ENCODE data around the gene WRAP73.

The WRAP73 gene, protein sequence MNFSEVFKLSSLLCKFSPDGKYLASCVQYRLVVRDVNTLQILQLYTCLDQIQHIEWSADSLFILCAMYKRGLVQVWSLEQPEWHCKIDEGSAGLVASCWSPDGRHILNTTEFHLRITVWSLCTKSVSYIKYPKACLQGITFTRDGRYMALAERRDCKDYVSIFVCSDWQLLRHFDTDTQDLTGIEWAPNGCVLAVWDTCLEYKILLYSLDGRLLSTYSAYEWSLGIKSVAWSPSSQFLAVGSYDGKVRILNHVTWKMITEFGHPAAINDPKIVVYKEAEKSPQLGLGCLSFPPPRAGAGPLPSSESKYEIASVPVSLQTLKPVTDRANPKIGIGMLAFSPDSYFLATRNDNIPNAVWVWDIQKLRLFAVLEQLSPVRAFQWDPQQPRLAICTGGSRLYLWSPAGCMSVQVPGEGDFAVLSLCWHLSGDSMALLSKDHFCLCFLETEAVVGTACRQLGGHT

DNA sequence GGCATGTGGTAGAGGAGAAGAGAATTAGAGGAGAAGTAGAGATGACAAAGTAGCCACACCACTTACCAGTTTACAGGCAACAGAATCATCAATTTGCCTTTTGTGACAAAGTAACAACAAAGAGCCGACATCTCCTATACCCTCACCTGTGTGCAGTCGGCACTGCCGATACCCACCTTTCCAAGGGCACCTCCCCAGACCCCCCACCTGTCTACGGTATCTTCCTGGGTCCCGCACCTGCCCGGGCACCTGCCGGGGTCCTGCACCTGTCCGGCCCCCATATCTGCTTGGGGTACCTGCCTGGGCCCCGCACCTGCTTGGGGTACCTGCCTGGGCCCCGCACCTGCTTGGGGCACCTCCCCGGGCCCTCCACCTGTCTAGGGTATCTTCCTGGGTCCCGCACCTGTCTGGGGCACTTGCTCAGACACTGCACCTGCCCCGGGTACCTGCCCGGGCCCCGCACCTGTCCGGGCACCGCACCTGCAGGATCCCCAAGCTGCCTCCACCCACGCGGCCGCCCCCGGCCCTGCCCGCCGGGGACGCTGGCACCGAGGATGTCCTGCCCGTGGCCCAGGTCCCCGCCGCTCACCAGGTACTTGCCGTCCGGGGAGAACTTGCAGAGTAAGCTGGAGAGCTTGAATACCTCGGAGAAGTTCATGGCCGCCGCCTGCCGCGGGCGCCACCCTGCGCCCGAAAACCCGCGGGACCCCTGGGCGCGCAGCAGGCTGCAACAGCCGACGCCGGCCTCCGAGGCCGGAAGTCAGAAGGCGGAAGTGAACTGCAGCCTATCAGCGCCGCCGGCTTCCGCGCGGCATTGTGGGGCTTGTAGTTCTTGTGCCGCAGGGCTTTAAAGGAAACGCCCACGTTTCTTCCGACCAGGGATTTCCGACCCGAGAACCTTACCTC lies at the start of gene WRAP73:
WRAP73 (minus strand) TSS at position 762 of the 906 bp plus-strand sequence; CDS start at position 658, 104 bp downstream.
- DNase-seq (ENCODE audit: low spot score), result peak; percentile 98

DNA sequence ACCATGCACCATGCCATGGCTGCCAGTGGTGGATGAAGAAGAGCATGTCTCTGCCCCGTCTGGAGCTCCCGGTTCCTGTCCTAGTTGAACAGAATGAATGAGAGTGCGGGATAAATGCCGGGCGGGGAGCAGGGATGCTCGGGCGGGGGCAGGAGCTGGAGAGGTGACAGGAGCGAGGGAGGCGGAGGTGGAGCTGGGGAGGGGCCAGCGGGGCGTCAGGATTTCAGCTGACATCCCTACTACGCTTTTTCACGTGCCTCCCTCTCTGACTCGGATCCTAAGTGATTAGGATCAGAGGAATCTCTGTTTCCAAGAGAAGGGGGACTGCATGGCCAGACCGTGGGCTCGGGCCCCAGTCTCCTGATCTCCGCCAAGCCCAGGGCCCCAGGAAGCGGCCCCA lies 49.7 kb upstream of the WRAP73 start:
- DNase-seq (ENCODE audit: low spot score), result no peak

DNA sequence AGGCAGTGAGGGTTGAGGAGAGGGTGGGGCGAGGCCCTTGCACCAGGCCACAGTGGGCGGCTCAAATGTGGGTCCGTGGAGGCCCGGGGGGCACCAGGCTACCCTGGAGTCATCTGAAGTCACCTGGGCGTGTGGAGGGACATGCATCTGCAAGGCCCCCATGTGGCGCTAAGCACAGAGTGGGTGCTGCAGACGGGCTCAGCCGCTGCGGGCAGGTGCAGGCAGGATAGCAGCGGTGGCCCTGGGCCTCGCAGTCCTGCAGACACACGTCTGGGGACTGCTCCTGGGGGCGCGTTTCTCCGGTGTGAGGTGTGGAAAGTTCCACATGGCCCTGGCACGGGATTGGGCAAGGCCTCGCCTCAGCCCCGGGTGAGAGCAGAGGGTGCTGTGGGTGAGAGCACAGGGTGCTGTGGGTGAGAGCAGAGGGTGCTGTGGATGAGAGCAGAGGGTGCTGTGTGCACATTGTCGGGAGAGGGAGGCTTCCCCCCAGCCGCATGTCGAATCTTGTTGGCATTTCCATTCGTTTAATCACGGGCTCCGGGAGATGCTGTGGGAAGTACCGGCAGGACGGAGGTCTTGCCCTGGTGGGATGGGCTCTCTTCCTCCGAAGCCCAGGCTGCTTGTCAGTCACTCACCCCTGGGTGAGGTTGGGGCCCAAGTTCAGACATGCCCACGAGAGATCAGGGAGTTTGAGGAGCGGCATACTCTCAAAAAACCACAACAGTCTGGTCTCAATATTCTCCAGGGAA lies 48.9 kb upstream of the WRAP73 start:
- DNase-seq (ENCODE audit: low spot score), result no peak

DNA sequence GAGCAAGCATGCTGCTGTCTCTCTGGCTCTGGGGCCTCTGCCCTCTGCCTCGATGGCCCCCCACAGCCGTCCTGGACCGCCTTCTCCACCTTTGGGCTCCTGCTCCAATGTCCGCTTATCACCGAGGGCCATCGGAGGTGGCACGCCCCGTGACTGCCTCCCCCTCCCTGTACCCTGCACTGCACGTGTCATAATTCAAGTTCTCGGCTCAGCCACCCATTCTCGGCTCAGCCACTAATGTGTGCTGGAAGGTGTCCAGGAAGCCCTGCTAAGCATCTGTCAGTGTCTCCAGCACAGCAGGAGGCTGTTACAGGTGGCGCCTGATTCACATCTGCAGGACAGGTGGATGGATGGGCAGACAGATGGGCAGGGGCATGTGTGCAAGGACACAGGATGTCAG lies 47.9 kb upstream of the WRAP73 start:
- DNase-seq (ENCODE audit: low spot score), result no peak

DNA sequence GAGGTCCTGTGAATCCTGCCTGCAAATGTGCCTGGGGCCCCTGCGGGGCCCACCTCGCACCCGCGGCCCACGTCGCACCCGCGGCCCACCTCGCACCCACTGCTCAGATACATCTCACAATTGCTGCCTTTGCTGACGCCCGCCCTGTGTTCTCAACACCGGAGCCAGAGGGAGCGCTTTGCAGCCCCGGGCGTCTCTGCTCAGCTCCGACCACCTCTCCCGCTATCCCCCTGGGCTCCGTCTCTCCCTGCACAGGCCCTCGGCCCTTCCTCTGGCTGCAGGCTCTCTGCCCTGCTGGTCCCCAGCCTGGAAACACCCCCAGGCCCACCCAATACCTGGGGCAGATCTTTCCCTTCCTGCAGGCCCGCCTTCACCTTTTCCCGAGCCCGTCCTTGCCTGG lies 47.2 kb upstream of the WRAP73 start:
- DNase-seq (ENCODE audit: low spot score), result no peak

DNA sequence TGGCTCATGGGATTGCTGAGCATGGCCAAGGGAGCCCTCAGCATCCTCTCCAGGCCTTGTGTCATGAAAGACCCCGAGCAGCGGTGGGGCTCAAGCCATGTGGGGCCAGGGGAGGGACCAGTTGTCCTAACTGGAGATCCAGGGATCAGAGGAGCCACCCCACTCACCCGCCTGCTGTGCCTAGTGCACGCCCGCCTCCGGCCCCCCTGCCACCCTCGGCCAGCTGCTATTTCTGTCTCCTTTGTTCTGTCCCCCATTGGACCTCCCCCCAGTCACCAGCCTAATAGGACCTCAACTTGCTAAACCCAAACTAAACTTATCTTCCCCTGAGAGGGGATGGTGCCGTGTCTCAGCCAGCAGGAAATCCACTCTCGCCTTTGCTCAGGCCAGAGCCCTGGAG lies 46.8 kb upstream of the WRAP73 start:
- DNase-seq (ENCODE audit: low spot score), result no peak

DNA sequence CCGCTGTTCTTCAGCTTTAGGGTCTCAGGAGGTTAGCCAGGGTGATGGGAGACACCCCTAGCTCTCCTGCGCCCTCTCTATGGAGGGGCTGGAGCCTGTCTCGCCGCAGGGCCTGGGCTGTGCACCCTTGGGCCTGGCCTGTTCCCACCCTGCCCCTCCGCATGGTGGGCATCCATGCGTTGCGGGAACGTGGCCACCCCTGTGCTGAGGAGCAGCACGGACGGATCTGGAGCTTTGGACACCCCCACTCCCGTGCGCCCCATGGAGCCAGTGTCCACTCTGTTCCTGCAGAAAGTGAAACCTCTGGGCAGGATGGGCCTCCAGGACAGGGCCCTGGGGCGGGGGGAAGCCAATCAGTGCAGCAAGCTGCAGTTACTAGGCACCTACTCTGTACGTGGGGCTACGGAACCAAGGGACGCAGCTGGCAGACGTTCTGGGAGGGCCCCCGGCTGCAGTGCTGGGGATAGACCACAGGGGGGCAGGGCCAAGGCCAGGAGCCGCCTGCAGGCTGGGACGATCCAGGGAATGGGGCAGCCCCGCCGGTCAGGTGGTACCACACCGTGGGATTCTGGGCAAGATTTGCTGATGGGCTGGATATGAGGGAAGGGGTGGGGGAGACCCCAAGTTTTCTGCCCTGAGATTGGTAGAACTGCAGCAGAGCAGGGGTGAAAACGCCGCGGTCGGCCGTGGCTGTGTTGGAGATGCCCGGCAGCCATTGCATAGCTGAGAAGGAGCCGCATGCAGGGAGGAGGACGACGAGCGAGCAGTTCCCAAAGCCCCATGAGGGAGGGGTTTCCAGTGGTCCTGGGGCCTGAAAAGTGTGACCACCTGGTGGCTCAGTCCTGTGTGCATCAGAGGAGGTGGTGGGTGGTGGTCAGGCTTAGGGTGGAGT lies 45.7 kb upstream of the WRAP73 start:
- peak; percentile 86 for DNase-seq (ENCODE audit: low spot score)

DNA sequence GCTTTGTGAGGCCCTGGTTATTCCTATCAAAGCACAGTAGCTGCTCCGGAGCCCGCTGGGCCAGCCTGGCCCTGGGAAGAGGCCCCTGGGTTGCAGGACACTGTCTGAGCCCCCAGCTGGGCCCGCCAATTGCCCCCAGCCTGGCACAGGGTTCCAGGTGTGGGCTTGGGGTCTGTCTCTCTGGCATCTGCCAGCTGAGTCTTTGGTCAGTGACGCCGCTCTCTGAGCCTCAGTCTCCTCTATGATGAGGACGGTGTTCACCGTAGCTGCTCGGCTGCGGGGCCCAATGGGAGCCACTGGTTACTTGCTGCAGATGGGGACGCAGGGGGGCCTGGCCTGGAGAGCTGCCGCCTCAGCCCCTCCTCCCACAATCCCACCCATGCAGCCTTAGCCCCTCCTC lies 43.4 kb upstream of the WRAP73 start:
- no peak for DNase-seq (ENCODE audit: low spot score)

DNA sequence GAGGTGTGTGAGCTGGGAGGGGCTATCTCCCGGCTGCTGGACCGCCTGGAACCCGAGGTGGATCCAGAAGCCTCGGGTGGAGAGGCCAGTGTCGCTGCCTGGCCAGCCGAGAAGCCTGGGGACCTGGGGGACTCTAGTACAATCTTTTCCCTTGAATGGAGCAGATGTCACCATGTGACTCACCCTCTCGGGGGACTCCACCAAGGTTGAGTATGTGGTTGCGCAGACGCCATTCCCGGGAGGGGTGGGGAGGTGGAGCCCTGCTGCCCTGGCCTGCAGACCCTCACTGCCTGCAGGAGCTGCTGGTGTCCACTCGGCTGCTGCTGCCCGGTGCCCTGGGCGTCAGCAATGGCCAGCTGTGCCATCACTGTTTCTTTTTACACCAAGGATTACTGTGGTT lies 42.7 kb upstream of the WRAP73 start:
- DNase-seq (ENCODE audit: low spot score), result no peak

DNA sequence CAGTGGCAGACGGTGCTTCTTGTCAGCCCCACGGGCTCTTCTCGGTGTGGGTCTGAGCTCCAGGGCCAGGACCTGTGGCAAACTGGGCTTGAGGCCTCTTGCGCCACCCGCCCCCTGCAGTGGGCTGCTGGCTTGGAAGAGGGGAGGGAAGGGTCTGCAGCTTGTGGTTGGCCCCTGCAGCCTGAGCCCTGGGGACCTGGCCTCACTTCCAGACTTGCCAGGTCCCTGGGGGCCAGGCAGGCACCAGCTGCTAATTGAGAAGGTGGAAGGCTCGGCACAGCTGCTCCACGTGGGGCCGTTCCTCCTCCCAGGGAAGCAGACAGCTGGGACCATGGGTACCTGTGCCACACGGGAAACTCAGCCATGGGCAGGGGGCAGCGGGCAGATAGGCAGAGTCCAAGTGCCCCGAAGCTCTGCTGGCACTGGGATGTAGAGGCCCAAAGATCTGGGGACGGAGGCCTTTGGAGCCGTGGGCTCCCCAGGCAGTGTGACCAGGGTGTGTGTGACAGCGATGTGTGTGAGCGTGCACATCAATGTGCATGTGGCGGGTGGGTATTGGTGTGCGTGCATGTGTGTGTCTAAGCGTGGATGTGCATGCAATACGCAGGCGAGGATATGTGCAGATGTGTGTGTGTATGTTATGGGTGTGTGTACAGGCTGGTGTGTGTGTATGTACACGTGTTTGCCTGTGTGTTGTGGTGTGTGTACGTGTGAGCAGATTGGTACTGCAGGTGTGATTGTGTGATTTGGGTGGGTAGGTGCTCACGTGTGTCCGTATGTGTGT lies 41.7 kb upstream of the WRAP73 start:
- no peak for DNase-seq (ENCODE audit: low spot score)

DNA sequence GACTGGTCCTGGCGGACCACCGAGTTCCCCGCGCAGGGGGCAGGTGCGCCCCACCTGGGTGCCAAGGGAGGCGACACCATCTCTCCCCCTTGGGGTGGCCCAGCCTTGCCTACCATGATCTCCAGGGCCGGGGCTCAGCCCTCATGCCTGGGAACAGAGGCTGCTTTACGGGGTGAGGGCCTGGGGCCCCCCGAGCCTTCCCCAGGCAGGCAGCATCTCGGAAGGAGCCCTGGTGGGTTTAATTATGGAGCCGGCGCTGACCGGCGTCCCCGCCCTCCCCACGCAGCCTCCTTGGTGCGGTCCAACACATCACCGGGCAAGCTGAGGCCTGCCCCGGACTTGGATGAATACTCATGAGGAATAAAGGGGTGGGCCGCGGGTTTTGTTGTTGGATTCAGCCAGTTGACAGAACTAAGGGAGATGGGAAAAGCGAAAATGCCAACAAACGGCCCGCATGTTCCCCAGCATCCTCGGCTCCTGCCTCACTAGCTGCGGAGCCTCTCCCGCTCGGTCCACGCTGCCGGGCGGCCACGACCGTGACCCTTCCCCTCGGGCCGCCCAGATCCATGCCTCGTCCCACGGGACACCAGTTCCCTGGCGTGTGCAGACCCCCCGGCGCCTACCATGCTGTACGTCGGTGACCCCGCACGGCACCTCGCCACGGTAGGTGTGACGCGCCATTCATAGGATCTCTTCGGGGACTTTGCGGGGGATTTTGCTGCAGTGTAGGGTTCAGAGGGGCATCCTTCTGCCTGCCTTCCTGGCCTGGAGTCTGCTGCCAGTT lies 40.6 kb upstream of the WRAP73 start:
- DNase-seq (ENCODE audit: low spot score), result no peak

DNA sequence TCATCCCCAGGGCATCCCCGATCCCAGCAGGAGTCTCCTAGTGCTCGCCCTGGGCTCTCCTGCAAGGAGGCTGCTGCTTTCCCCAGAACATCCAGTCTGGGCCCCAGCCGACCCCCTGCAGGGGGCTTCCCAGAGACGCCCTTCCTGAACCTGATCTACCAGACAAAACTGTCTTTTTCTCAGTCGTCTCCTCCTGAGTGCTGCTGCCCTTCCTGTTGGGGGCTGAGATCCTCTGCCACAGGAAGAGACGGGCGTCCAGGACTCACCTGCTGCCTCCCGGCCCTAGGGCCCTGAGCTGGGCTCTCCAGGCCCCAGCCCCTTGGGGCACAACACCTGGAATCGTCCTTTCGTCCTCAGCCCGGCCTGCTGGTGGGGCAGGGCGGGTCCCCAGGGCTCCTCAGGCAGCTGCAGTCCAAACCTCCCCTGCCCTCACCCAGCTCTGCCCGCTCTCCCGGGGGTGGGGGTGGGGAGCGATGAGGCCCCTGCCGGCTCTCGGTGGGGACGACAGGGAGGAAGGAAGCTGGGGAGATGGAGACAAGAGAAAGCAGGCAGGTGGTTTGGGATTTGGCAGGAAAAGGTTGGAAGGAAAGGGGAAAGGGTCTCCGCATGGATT lies 39.3 kb upstream of the WRAP73 start:
- DNase-seq (ENCODE audit: low spot score), result no peak

DNA sequence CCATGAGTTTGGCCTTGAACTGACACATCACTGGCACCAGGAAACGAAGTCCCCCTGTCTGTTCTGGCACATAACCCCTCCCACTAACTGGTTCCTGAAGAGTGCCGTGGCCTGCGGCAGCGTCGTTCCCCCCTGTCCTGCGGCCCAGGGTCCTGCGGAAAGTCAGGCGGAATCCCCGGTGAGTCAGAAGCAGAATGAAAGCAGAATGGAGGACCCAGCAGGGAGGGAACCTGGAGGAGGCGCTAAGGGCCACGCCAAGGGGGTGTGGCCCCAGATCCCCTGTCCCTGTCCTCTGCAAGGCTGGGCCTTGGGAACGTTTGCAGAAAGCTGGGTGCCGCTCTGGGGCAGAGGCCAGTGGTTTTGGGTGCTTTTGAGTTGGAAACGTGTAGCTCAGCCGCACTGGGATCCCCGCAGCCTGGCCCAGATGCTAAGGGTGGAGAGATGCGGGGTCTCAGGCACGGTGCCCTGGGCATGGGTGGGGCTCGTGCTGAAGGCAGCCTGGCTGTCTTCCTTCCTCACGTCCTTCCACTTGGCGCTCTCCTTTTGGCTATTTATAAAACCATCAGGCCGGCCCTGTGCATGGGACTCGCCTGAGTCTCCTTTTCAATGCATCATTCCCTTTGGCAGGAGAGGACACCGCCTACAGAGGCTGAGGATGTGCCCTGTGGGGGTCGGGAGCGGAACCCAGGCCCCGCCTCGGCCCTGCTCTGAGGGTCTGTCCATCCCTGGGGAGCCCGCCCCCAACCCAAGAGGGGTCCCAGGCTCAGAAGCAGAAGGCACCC lies 38.6 kb upstream of the WRAP73 start:
- no peak for DNase-seq (ENCODE audit: low spot score)

DNA sequence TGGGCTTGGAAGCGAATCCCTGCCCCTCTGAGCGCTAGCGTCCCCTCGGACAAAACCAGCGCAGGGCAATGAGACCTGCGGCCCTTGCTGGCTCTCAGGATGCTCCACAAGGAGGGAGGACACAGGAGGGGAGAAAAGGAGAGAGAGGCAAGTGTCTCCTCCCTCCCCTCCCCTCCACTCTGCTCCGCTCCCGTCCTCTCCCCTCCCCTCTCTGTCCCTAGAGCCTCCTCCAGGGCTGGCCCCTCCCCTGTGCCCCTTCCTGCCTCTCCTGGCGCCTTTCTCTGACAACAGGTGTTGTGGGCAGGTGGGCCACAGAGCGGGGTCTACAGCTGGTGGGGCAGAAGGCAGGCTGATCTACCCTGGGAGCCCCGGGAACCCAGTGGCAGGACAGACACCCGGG lies 37.6 kb upstream of the WRAP73 start:
- DNase-seq (ENCODE audit: low spot score), result no peak

DNA sequence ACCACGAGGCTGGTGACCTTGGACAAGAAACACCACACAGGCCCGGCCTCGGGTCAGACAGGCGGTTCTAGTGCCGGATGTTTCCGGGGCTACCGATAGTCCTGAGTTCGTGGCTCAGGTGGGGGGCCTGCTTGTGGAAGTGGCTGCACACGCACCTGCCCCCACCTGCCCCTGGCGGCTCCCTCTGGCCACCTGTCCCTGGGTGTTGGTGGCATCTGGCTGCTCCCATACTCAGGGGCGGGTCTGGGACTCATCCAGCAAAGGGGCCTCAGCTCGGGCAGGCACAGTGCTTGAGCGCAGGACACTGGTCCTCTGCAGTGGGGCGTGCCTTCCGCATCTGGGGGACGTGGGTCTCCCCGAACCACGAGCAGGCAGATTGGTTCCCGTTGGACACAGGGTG lies 36.0 kb upstream of the WRAP73 start:
- no peak for DNase-seq (ENCODE audit: low spot score)

DNA sequence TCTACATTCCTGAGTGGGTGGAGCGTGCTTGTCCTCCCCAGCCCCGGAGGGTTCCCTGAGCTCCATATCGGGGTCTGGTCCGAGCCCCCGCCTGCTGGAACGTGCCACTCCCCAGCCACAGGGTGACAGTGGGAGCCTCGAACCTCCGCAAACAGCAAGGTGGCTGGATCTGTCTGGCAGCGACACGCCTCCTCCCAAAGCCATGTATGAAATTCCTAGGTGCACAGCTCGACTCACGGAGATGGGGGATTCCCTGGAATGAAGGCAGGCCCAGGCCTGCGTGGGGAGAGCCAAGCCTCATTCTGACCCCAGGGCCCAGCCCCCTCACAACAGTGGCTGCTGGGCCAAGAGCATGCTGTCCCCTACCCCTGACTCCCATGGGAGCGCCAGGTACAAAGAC lies 35.3 kb upstream of the WRAP73 start:
- DNase-seq (ENCODE audit: low spot score), result no peak

DNA sequence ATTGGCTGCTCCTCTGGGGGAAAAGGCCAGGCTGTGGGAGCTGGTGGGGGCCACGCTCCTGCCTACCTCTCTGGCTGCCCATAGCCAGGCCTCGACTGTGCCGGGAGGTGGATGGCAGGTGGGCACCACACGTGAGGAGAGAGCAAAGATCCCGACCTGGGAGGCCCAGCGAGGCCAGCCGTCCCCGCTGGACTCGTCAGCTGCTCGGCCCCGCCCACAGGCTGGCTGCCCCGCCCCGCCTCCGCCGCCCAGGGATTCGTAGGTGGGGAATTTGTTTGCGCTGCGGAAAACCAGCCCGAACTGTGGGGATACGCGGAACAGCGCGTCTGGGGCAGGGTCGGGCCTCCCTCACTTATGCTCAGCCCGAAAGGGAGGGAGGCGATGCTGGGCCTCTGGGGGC lies 34.1 kb upstream of the WRAP73 start:
- DNase-seq (ENCODE audit: low spot score), result peak; percentile 62

DNA sequence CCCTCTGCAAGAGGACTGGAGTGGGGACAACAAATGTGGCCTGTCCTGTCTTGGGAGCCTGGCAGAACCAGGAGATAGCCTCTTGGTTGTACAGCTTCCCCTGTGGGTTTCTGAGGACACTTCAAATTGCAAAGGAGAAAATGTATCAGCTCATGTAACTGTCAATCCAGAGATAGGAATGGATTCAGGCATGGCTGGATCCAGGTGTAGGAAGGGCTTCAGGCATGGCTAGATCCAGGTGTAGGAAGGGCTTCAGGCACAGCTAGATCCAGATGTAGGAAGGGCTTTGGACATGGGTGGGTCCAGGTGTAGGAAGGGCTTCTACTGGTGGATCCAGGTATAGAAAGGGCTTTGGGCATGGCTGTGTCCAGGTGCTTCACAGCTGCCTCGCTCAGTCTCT lies 33.3 kb upstream of the WRAP73 start:
- DNase-seq (ENCODE audit: low spot score), result no peak

All from AG08396 (cell line).